HG02588 (cell line): Measurements from ENCODE around the gene PTPRN2.
"Not testable (repeated sequence)": the region's sequence is repeated elsewhere in the genome, so short reads cannot be mapped to it uniquely, and the experiment has no call there.

Experiments
- ATAC-seq: cut with Tn5 transposase; IDR thresholded peaks from one replicate; pipeline ENCODE4 v1.9.1; 2021; ENCODE audit warnings: mild to moderate bottlenecking, moderate library complexity; ENCODE audit not compliant: unreplicated experiment

Gene PTPRN2

GRCh38 chr7:157604661-157605381 lies 982.8 kb downstream of the PTPRN2 start:
- no peak for ATAC-seq

DNA sequence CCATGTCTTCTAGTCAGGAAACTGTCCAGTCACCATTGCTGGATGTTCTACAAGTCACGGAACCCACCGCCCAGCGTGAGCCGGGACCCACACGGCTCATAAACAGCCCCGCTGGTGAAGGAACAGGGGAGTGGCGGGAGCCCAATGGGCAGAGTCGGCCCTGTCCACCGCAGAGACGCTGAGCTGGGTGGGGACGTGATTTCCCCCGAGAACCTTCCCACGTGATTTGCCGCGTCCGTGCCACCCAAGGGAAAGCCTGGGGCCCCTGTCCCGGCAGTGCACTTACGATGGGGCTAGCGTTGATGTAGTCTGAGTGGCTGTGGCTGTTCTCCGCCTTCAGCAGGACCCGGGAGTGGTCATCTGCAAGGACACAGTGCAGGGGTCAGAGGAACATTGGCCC lies 983.9 kb downstream of the PTPRN2 start:
- ATAC-seq = no peak

DNA sequence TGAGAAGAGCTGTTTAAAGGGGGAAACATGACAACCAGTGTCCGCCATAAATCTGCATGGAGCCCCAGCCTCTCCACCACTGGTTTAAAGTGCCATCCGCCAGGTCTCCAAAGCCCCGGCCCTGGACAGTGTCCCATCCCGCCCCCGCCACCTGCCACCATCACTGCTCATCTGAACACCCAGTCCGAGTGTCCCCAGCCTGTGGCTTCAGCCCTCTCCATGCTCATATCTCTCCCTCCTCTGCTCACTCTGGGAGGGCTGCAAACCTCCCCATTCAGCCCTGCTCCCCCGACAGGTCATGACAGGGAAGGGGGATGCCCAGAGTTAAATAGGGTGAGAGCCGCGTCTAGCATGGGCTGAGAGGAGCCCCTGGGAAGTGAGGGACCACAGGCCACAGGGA lies 984.6 kb downstream of the PTPRN2 start:
- no peak for ATAC-seq

- no peak for ATAC-seq
Measured at GRCh38 chr7:157602581-157602980, 985.0 kb downstream of the PTPRN2 start.

DNA sequence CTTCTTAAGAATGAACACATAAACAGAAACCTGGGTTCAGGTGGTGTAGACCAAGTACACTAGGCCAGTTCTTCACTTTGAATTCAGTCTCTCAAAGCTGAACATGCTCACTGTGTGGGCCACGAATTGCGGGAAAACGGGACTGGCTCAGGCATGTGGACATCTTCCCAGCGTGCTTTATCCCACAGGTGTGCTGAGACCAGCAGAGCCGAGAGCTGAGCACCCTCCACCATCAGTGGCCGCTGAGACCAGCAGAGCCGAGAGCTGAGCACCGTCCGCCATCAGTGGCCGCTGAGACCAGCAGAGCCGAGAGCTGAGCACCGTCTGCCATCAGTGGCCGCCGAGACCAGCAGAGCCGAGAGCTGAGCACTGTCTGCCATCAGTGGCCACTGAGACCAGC lies 985.5 kb downstream of the PTPRN2 start:
- ATAC-seq = no peak

DNA sequence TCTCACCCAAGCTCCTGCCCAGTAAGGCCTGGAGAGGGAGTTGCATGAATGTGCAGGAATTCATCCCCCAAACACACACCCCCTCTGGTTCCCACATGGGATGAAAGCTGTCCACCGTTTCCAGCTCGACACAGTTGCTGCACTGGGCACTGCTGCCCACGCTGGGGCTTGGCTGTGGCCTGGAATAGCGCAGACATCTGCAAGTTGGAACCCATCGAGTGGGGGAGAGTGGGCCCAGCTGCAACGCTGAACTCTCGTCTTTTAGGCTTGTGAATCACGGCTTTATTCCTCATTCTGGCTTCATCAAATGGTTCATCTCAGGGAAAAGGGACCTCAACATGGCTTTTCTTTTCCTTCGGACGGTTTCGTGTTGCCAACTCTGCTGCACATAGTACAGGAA lies 986.1 kb downstream of the PTPRN2 start:
- no peak for ATAC-seq

DNA sequence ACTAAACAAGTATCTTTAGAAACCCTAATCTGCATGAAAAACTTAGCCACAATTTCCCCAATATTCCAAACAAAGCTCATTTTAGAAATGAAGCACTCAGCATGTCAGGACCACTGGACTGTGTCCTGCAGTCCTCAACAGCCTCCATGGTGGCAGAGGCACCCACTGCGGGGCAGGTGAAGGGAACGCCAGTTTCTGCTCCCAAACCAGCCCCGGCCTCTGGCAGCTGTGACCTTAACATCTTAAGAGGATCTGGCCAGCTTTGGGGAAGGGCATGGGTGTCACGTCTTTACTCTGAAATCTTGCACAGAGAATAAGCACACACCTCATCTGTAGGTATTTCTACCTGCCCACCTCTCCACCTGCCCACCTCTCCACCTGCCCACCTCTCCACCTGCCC lies 988.1 kb downstream of the PTPRN2 start:
- ATAC-seq = no peak

GRCh38 chr7:157597562-157597961 lies 990.1 kb downstream of the PTPRN2 start:
- ATAC-seq = no peak

GRCh38 chr7:157596881-157597280 lies 990.7 kb downstream of the PTPRN2 start:
- ATAC-seq = no peak

- no peak for ATAC-seq
Measured at GRCh38 chr7:157596471-157596870, 991.2 kb downstream of the PTPRN2 start.

GRCh38 chr7:157596026-157596425 lies 991.6 kb downstream of the PTPRN2 start:
- no peak for ATAC-seq

- ATAC-seq = no peak
Measured at GRCh38 chr7:157595086-157595855, 992.4 kb downstream of the PTPRN2 start.

DNA sequence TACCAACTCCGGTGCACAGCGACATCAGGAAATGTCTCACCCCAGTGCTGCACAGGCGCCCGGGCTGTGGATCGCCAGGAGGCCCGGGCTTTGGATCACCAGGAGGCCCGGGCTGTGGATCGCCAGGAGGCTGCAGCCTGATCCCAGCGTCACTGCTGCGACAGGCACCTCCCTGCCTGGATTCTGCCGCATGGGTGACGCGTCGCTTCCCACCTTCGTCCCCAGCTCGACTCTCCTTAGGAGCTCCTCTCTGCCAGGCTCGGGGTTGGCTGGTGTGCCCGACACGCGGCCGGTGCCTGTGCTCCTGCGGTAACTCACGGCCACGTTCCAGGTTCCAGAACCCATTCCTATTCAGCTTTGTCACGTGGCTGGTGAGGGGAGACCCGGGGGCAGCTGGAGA lies 993.3 kb downstream of the PTPRN2 start:
- ATAC-seq = no peak

DNA sequence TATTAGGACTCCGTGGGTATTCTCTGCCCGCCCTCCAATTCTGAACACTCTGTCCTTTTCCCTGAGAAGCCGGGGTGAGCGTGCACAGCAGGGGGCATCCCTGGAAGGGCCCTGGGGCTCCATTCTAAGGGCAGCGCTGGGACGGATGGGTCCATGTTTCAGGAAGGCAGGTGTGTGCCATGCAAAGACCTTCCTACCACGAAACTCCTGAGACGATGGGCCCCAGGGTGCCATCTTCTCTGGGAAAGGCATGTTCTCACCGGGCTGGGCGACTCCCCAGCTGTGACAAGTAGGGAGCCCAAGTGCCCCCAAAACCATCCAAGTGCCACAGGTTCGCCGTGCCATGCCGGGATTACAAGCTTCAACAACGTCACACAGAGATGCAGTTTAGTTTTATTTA lies 994.1 kb downstream of the PTPRN2 start:
- ATAC-seq = no peak

GRCh38 chr7:157592636-157593320 lies 994.8 kb downstream of the PTPRN2 start:
- not testable (repeated sequence) for ATAC-seq

GRCh38 chr7:157590526-157590925 lies 997.1 kb downstream of the PTPRN2 start:
- no peak for ATAC-seq

DNA sequence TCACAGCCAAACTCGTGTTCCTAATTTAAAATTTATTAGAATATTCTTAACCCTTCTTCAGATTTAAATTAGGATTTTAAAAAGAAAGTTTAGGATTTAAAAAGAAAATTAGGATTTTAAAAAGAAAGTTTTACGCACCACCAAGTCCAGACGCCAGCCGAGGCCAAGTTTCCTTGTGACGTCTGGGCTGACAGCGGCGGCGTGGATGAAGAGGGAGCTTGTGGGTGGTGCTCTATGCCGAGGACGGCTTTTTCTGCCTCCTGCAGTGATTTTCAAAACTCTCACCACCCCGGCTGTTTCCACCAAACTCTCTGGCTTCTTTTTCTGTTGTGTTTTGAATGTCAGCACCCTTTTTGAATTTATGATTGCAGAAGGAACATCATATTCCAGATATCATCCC lies 997.9 kb downstream of the PTPRN2 start:
- ATAC-seq = no peak

DNA sequence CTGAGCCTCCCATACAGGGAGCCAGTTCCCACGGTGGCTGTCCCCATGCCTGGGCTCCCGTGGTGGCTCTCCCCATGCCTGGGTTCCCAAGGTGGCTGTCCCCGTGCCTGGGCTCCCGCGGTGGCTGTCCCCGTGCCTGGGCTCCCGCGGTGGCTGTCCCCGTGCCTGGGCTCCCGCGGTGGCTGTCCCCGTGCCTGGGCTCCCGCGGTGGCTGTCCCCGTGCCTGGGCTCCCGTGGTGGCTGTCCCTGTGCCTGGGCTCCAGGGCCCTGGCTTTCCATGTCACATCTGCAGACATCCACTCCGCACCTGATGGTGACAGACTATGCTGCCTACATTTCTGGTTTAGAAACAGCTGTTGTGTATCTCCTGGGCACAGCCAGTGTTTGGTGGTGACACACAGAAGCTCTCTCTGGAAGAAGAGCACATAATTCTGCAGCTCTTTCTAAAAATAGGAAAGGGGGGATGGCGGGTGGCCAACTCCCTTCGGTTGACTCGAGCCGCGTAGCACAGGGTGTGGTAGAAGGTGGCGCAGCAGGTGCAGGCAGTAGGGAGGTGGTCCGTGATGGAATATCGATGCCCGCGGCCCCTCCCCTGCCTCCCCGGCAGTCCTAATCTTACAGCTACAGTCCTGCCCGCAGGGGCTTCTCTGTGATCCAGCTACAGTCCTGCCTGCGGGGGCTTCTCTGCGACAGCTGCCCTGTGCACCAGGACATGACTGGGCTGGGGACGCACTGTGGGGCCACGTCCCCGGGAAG lies 999.6 kb downstream of the PTPRN2 start:
- no peak for ATAC-seq

DNA sequence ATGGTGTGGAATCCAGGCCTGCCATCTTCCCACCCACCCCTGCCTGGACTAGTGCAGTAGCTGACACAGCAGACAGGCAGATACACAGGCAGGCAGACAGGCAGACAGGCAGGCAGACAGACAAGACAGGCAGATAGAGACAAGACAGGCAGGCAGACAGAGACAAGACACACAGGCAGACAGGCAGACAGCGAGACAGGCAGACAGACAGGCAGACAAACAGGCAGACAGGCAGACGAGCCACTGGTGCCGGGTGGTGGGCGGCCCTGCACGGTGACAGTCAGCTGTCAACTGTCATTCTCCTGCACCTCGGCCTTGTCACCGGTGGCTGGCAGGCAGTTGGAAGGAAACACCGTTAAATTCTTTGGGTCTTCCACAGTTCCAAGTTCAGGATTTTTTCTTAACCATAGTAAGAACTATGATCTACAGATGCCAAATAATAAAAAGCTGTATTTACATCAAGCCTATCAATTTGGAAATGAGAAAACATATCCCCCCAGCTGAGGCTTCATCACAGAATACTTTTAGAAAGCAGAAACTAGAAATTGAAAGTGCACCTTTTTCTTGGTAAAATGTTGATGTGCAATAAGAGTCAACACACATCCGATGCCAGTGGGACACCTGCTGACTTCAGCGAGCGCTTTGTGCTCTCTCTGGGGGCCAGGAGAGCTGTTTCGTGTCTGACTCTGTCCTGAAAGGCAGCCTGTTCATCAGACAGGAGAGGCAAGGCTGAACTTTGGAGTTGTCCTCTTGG lies 1000.4 kb downstream of the PTPRN2 start:
- no peak for ATAC-seq

DNA sequence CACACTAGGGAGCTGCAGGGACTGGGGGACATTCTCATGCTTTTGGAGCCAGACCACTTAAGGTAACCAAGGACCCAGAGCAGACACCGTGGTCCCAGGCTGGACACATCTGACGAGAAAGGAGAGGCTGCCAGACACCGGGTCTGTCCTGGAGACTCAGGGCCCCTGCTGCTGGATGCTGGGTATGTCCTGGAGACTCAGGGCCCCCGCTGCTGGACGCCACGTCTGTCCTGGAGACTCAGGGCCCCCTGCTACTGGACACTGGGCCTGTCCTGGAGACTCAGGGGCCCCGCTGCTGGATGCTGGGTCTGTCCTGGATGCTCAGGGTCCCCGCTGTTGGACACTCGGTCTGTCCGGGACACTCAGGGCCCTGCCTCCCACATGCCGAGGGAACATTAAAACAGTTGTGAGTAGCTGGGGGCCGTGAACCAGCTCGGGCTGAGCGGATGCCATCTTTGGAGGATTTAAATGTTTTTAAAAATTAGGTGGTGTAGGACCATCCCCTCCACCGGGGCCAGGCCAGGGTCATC lies 1001.1 kb downstream of the PTPRN2 start:
- no peak for ATAC-seq
